HepG2 (cell line): ENCODE measurements around the gene CREBBP. TPM values are rescaled to one million over a fixed set of nuclear protein-coding genes. Genes with fewer than 3 reads are reported as not detected.

ENCODE experiments used
- BORCS8-MEF2B ChIP-seq: sonication (generic); formaldehyde crosslinking; IDR thresholded peaks from 2 replicates; pipeline ENCODE4 v1.8.0; 2022; ENCODE audit warnings: mild to moderate bottlenecking, missing genetic modification reagents
- CEBPB ChIP-seq: IDR thresholded peaks from 2 replicates; pipeline ENCODE4 v1.6.1; 2011; ENCODE audit warnings: low read depth, low read length, improper control_type of control experiment, borderline replicate concordance
- KAT7 ChIP-seq: IDR thresholded peaks from 2 replicates; pipeline ENCODE4 v1.6.1; 2018; ENCODE audit warnings: borderline replicate concordance, missing compliant biosample characterization
- ZNF501 ChIP-seq: sonication (generic); formaldehyde crosslinking; IDR thresholded peaks from 2 replicates; pipeline ENCODE4 v1.5.1; 2020; ENCODE audit warnings: mild to moderate bottlenecking, moderate library complexity, missing genetic modification reagents
- ZNF616 ChIP-seq: sonication (generic); formaldehyde crosslinking; IDR thresholded peaks from 2 replicates; pipeline ENCODE4 v1.5.0; 2020; ENCODE audit warnings: low read depth, mild to moderate bottlenecking, missing genetic modification reagents
- ZNF839 ChIP-seq: sonication (generic); formaldehyde crosslinking; IDR thresholded peaks from 2 replicates; pipeline ENCODE4 v1.4.0; 2020; ENCODE audit warnings: missing genetic modification reagents, mild to moderate bottlenecking, borderline replicate concordance
- polyA plus RNA-seq, 8 experiments: library from polyadenylated mRNA; depleted of rRNA in 3 of 8; stranded (reverse) in 7 of 8; unstranded in 1 of 8; fragments of >200 nt; fragmentation: Illumina TruSeq in 4 of 8; extraction: Trizol in 4 of 8; gene quantifications; 2 replicates each; pipeline versions ENCODE4 v1.2.1 to v1.2.3, GENCODE V29; 2011 to 2016; ENCODE audit warnings: low read depth in 4 of 8, missing spikeins in 1 of 8, mixed read lengths in 1 of 8; ENCODE audit not compliant: insufficient read depth in 1 of 8
- total RNA-seq, 5 experiments: library from RNA; depleted of rRNA; stranded (reverse); fragments of >200 nt; fragmentation: Illumina TruSeq; extraction: Trizol; gene quantifications; 2 replicates each; pipeline ENCODE4 v1.2.3, GENCODE V29; 2016; ENCODE audit warnings: low read depth in 1 of 5
- TF ChIP-seq, protein P1 (sequence below): sonication (generic); formaldehyde crosslinking; IDR thresholded peaks from 2 replicates; pipeline ENCODE4 v1.4.0; 2020; ENCODE audit warnings: missing genetic modification reagents
- TF ChIP-seq, protein P2 (sequence below), 2 experiments: IDR thresholded peaks; 2 replicates each; pipeline ENCODE4 v1.6.1; 2011 to 2012; ENCODE audit warnings: low read length in 2 of 2, borderline replicate concordance in 1 of 2, low read depth in 1 of 2, mild to moderate bottlenecking in 1 of 2, moderate library complexity in 1 of 2

CREBBP gene
- total and polyA plus RNA-seq, 2 of the 13 experiments (the other 11 are each of a cell fraction or from before 2014, with no cell fraction given), result 5.3 to 10.4 TPM

DNA sequence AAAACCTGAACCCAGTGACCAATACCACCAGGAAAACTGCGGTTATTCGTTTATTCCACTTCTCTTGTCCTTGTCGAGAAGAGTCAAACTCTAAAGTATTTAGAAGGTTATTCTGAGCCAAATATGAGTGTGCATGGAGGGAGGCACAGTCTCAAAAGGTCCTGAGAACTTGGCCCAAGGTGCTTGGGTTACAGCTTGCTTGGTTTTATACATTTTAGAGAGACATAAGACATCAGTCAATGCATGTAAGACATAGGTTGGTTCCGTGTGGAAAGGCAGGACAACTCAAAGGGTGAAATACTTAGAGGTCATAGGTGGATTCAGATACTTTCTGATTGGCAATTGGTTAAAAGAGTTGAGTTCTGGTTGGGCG lies 162.5 kb downstream of the CREBBP start (continued):
- TF ChIP-seq ZNF839 (CRISPR knock-in tag) (no peak), ZNF501 (CRISPR knock-in tag) (no peak), BORCS8-MEF2B (CRISPR knock-in tag) (0 out of 2 replicates have a peak, but pooled peaks have one; percentile 1), CEBPB (no peak), ZNF616 (CRISPR knock-in tag) (no peak), KAT7 (CRISPR knock-in tag) (no peak)
- TF ChIP-seq, protein P1, sequence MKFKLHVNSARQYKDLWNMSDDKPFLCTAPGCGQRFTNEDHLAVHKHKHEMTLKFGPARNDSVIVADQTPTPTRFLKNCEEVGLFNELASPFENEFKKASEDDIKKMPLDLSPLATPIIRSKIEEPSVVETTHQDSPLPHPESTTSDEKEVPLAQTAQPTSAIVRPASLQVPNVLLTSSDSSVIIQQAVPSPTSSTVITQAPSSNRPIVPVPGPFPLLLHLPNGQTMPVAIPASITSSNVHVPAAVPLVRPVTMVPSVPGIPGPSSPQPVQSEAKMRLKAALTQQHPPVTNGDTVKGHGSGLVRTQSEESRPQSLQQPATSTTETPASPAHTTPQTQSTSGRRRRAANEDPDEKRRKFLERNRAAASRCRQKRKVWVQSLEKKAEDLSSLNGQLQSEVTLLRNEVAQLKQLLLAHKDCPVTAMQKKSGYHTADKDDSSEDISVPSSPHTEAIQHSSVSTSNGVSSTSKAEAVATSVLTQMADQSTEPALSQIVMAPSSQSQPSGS (CRISPR knock-in tag), result no peak
- TF ChIP-seq, protein P2, sequence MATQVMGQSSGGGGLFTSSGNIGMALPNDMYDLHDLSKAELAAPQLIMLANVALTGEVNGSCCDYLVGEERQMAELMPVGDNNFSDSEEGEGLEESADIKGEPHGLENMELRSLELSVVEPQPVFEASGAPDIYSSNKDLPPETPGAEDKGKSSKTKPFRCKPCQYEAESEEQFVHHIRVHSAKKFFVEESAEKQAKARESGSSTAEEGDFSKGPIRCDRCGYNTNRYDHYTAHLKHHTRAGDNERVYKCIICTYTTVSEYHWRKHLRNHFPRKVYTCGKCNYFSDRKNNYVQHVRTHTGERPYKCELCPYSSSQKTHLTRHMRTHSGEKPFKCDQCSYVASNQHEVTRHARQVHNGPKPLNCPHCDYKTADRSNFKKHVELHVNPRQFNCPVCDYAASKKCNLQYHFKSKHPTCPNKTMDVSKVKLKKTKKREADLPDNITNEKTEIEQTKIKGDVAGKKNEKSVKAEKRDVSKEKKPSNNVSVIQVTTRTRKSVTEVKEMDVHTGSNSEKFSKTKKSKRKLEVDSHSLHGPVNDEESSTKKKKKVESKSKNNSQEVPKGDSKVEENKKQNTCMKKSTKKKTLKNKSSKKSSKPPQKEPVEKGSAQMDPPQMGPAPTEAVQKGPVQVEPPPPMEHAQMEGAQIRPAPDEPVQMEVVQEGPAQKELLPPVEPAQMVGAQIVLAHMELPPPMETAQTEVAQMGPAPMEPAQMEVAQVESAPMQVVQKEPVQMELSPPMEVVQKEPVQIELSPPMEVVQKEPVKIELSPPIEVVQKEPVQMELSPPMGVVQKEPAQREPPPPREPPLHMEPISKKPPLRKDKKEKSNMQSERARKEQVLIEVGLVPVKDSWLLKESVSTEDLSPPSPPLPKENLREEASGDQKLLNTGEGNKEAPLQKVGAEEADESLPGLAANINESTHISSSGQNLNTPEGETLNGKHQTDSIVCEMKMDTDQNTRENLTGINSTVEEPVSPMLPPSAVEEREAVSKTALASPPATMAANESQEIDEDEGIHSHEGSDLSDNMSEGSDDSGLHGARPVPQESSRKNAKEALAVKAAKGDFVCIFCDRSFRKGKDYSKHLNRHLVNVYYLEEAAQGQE (IDR thresholded peaks at IDR 0.05; ENCODE audit: borderline replicate concordance in 1 of 2, low read depth in 1 of 2, low read length in 2 of 2), result no peak
